ENCODE measurements around the gene NLGN1. TPM values are rescaled to one million over a fixed set of nuclear protein-coding genes. Genes with fewer than 3 reads are reported as not detected.

NLGN1 gene
- total RNA-seq, 1 donor from 2014 or later = 34.8 TPM

- Histone ChIP-seq H3K79me2 (ENCODE audit: low read depth) (no peaks in the 10 kb centered on the region), H2AFZ (replicated peaks) (no peak overlapping the region), H3K27ac (no peak overlapping the region), H3K4me1 (peaks cover 11% of the 10 kb centered on the region), H3K4me3 (no peak overlapping the region), H3K4me2 (no peak overlapping the region), H3K9ac (no peak overlapping the region), H3K9me3 (ENCODE audit: low read depth) (no peaks in the 10 kb centered on the region), H3K36me3 (no peaks in the 10 kb centered on the region), H3K27me3 (no peaks in the 10 kb centered on the region), H3F3A (ENCODE audit: low read depth) (no peaks in the 10 kb centered on the region), H4K20me1 (ENCODE audit: low read depth) (no peaks in the 10 kb centered on the region)
- Mint-ChIP-seq H3K27me3 (ENCODE audit: insufficient read depth, low read depth) (no peaks in the 10 kb centered on the region), H3K36me3 (peaks cover 2% of the 10 kb centered on the region), H3K27ac (peak overlapping the region; percentile 31), H3K9me3 (no peaks in the 10 kb centered on the region), H3K4me3 (no peak overlapping the region), H3K4me1 (peaks cover 14% of the 10 kb centered on the region)
- peak; percentile 14 for DNase-seq (ENCODE audit: low spot score)
- no peak for TF ChIP-seq CTCF (IDR thresholded peaks at IDR 0.05)
- TF ChIP-seq EZH2 (IDR thresholded peaks at IDR 0.05) = no peak
- no peak for TF ChIP-seq EZH2phosphoT487 (IDR thresholded peaks at IDR 0.05)
Observed at GRCh38 chr3:173410849-173411248, 13.3 kb downstream of the NLGN1 start.

DNA sequence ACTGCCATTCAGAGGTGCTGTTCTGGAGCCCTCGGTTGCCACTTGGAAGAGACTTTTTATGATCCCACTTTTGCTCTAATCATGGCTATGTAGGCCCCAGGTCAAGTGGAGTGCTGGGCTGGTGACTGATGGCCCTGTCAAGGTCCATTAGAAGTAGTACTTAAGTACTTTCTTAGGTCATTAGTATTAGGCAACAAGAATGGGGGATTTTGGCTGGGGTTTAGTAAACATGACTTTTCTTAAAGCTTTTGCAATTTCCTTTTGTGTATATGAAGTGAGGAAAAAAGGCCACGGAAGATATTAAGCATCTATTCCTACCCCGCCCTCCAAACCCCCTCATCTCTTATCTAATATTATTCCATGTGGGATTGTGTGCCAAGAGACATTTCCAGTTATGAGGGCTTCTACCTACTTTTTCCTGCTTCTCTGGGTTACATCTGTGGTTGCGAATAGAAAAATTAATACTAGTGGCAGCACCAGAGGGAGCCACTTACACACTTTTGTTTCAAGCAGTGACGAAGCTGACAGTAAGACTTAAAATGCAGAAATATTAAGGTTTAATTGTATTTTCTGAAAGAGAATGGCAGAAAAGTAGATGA lies 13.9 kb downstream of the NLGN1 start:
- no peak overlapping the region for H2AFZ ChIP-seq (replicated peaks)
- H3K36me3 Mint-ChIP-seq = peaks cover 2% of the 10 kb centered on the region
- H3K4me2 ChIP-seq = no peak overlapping the region
- H3K4me1 ChIP-seq = peaks cover 11% of the 10 kb centered on the region
- H3K27me3 Mint-ChIP-seq (ENCODE audit: insufficient read depth, low read depth) = no peaks in the 10 kb centered on the region
- DNase-seq (ENCODE audit: low spot score) = no peak
- TF ChIP-seq EZH2 (IDR thresholded peaks at IDR 0.05) (no peak), CTCF (IDR thresholded peaks at IDR 0.05) (peak; percentile 48)
- peak overlapping the region; percentile 31 for H3K27ac Mint-ChIP-seq
- H3K9me3 ChIP-seq (ENCODE audit: low read depth) = no peaks in the 10 kb centered on the region
- H3F3A ChIP-seq (ENCODE audit: low read depth) = no peaks in the 10 kb centered on the region
- H3K4me1 Mint-ChIP-seq = peaks cover 14% of the 10 kb centered on the region
- no peaks in the 10 kb centered on the region for H3K27me3 ChIP-seq
- no peaks in the 10 kb centered on the region for H3K36me3 ChIP-seq
- H3K79me2 ChIP-seq (ENCODE audit: low read depth) = no peaks in the 10 kb centered on the region
- no peak overlapping the region for H3K4me3 ChIP-seq
- H3K9ac ChIP-seq = no peak overlapping the region
- H3K9me3 Mint-ChIP-seq = no peaks in the 10 kb centered on the region
- H3K27ac ChIP-seq = no peak overlapping the region
- H3K4me3 Mint-ChIP-seq = no peak overlapping the region
- no peaks in the 10 kb centered on the region for H4K20me1 ChIP-seq (ENCODE audit: low read depth)

- H3K79me2 ChIP-seq (ENCODE audit: low read depth) = no peaks in the 10 kb centered on the region
- Mint-ChIP-seq H3K9me3 (peaks cover 4% of the 10 kb centered on the region), H3K27ac (no peak overlapping the region), H3K27me3 (ENCODE audit: insufficient read depth, low read depth) (no peaks in the 10 kb centered on the region), H3K4me3 (no peak overlapping the region), H3K36me3 (peaks cover 6% of the 10 kb centered on the region), H3K4me1 (peaks cover 7% of the 10 kb centered on the region)
- H3K4me2 ChIP-seq = no peak overlapping the region
- H2AFZ ChIP-seq (replicated peaks) = no peak overlapping the region
- no peaks in the 10 kb centered on the region for H4K20me1 ChIP-seq (ENCODE audit: low read depth)
- no peaks in the 10 kb centered on the region for H3K9me3 ChIP-seq (ENCODE audit: low read depth)
- no peak for DNase-seq (ENCODE audit: low spot score)
- H3K9ac ChIP-seq = no peak overlapping the region
- no peak overlapping the region for H3K4me3 ChIP-seq
- peaks cover 5% of the 10 kb centered on the region for H3K4me1 ChIP-seq
- no peaks in the 10 kb centered on the region for H3K27me3 ChIP-seq
- TF ChIP-seq EZH2phosphoT487 (IDR thresholded peaks at IDR 0.05) (no peak), EZH2 (IDR thresholded peaks at IDR 0.05) (no peak), CTCF (IDR thresholded peaks at IDR 0.05) (no peak)
- H3K27ac ChIP-seq = no peak overlapping the region
- H3F3A ChIP-seq (ENCODE audit: low read depth) = no peaks in the 10 kb centered on the region
- H3K36me3 ChIP-seq = no peaks in the 10 kb centered on the region
Observed at GRCh38 chr3:173416070-173416469, 18.5 kb downstream of the NLGN1 start.
